Loucy (cell line): ENCODE results near the gene MRPL22.
"Not testable (repeated sequence)": the region's sequence is repeated elsewhere in the genome, so short reads cannot be mapped to it uniquely, and the experiment has no call there.

Experiments used
- H2AFZ ChIP-seq: fragments of 200-600 bp; sonication (generic); 2 replicates; pipeline ENCODE4 v1.6.0; 2016; ENCODE audit warnings: antibody characterized with exemption, mild to moderate bottlenecking, low read length, moderate library complexity
- H3F3A ChIP-seq: fragments of 200-600 bp; 2 replicates; pipeline ENCODE4 v1.6.0; 2016; ENCODE audit warnings: antibody characterized with exemption, low read depth, mild to moderate bottlenecking
- H3K27me3 ChIP-seq: fragments of 200-600 bp; sonication (generic); 2 replicates; pipeline ENCODE4 v1.6.1; 2014; ENCODE audit warnings: low read length, mild to moderate bottlenecking; ENCODE audit not compliant: insufficient read depth, poor library complexity, severe bottlenecking
- H3K36me3 ChIP-seq: fragments of 200-600 bp; sonication (generic); 2 replicates; pipeline ENCODE4 v1.6.1; 2016; ENCODE audit warnings: low read length; ENCODE audit not compliant: insufficient read depth
- H3K4me1 ChIP-seq: fragments of 200-600 bp; sonication (generic); 2 replicates; pipeline ENCODE4 v1.5.1; 2014; ENCODE audit warnings: low read length, mild to moderate bottlenecking; ENCODE audit not compliant: insufficient read depth, poor library complexity, severe bottlenecking
- H3K4me2 ChIP-seq: fragments of 200-600 bp; sonication (generic); 2 replicates; pipeline ENCODE4 v1.6.0; 2014; ENCODE audit warnings: antibody characterized with exemption, low read length, low read depth, mild to moderate bottlenecking; ENCODE audit not compliant: poor library complexity, severe bottlenecking
- H3K4me3 ChIP-seq: fragments of 200-600 bp; sonication (generic); 2 replicates; pipeline ENCODE4 v1.5.1; 2014; ENCODE audit warnings: low read length, mild to moderate bottlenecking, mixed read lengths; ENCODE audit not compliant: poor library complexity, severe bottlenecking
- H3K79me2 ChIP-seq: fragments of 200-600 bp; sonication (generic); 2 replicates; pipeline ENCODE4 v1.6.1; 2014; ENCODE audit warnings: low read length; ENCODE audit not compliant: insufficient read depth
- H3K9ac ChIP-seq: fragments of 200-600 bp; sonication (generic); 2 replicates; pipeline ENCODE4 v1.6.0; 2014; ENCODE audit warnings: mild to moderate bottlenecking, low read depth, low read length, moderate library complexity; ENCODE audit not compliant: poor library complexity, severe bottlenecking
- H3K9me2 ChIP-seq: fragments of 200-600 bp; sonication (generic); replicated peaks from 2 replicates; pipeline ENCODE4 v1.6.1; 2016; ENCODE audit warnings: low read depth, low read length, mixed read lengths
- H3K9me3 ChIP-seq: fragments of 200-600 bp; sonication (generic); 2 replicates; pipeline ENCODE4 v1.6.1; 2014; ENCODE audit warnings: mild to moderate bottlenecking, antibody characterized with exemption, low read length, low read depth; ENCODE audit not compliant: insufficient read depth
- H4K20me1 ChIP-seq: fragments of 200-600 bp; sonication (generic); 2 replicates; pipeline ENCODE4 v1.6.0; 2014; ENCODE audit warnings: antibody characterized with exemption, low read length, mild to moderate bottlenecking; ENCODE audit not compliant: insufficient read depth, poor library complexity, severe bottlenecking
- CTCF ChIP-seq: fragments of 200-600 bp; sonication (generic); conservative IDR thresholded peaks from 2 replicates; pipeline ENCODE4 v1.5.1; 2014; ENCODE audit warnings: mild to moderate bottlenecking, antibody characterized with exemption, low read length
- EZH2phosphoT487 ChIP-seq: fragments of 200-600 bp; IDR thresholded peaks from 2 replicates; pipeline ENCODE4 v1.6.1; 2018; ENCODE audit warnings: antibody characterized with exemption, mild to moderate bottlenecking, moderate library complexity, borderline replicate concordance

Gene MRPL22

GRCh38 chr5:154901913-154902312 lies 39.0 kb upstream of the MRPL22 start:
- H2AFZ ChIP-seq: no peak overlapping the region
- H3K4me2 ChIP-seq: no peak overlapping the region
- H3K4me3 ChIP-seq: no peak overlapping the region
- peaks cover 29% of the 10 kb centered on the region; the same call in 1 of the 2 replicates for H3K36me3 ChIP-seq
- H3K79me2 ChIP-seq: no peaks in the 10 kb centered on the region
- H4K20me1 ChIP-seq: no peaks in the 10 kb centered on the region
- no peaks in the 10 kb centered on the region for H3F3A ChIP-seq
- no peaks in the 10 kb centered on the region for H3K4me1 ChIP-seq
- TF ChIP-seq EZH2phosphoT487 (no peak), CTCF (no peak)
- no peaks in the 10 kb centered on the region for H3K9me3 ChIP-seq
- no peak overlapping the region for H3K9ac ChIP-seq
- no peaks in the 10 kb centered on the region for H3K9me2 ChIP-seq
- no peaks in the 10 kb centered on the region for H3K27me3 ChIP-seq

DNA sequence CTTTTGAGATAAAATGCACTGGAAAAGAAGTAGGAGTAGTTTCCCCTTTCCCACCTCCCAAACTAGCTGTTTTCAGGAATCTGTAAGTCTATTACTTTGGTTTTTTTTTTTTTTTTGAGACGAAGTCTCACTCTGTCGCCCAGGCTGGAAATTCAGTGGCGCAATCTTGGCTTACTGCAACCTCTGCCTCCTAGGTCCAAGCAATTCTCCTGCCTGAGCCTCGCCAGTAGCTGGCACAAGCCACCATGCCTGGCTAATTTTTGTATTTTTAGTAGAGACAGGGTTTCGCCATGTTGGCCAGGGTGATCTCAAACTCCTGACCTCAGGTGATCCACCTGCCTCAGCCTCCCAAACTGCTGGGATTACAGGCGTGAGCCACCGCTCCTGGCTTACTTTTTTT lies 35.3 kb upstream of the MRPL22 start:
- not testable (repeated sequence) for H3K4me1 ChIP-seq, H4K20me1 ChIP-seq, H2AFZ ChIP-seq, H3K27me3 ChIP-seq, H3K4me3 ChIP-seq, H3K9me3 ChIP-seq, H3K9me2 ChIP-seq, H3K9ac ChIP-seq, H3F3A ChIP-seq, H3K4me2 ChIP-seq, H3K79me2 ChIP-seq
- peaks cover 21% of the 10 kb centered on the region; the same call in 1 of the 2 replicates for H3K36me3 ChIP-seq

DNA sequence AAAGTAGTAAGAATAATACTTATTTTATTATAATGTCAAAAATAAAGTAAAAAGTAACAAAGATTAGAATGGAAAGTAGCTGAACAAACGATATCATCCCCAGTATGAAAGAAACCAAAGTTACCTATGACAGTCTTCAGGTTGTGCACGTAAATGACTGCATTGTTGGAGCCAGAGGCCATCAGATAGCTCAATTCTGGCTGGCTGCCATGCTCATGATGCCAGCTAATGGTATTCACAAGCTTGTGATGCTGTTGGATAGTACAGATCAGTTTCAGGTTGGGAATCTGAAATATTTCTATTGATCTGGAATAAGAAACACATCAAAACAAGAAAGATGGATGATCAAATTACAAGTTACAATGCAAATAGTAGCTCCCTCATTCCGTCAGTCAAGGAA lies 24.0 kb upstream of the MRPL22 start:
- TF ChIP-seq EZH2phosphoT487 (no peak), CTCF (no peak)

GRCh38 chr5:154917757-154918156 lies 23.1 kb upstream of the MRPL22 start:
- Histone ChIP-seq H3K79me2 (no peaks in the 10 kb centered on the region), H2AFZ (no peak overlapping the region), H3K9me3 (no peaks in the 10 kb centered on the region), H4K20me1 (no peaks in the 10 kb centered on the region), H3K36me3 (peaks cover 6% of the 10 kb centered on the region; the same call in 1 of the 2 replicates), H3K9ac (no peak overlapping the region), H3K4me2 (no peak overlapping the region), H3F3A (no peaks in the 10 kb centered on the region), H3K27me3 (no peaks in the 10 kb centered on the region), H3K4me3 (no peak overlapping the region), H3K4me1 (no peaks in the 10 kb centered on the region), H3K9me2 (no peaks in the 10 kb centered on the region)
- no peak for TF ChIP-seq CTCF
- no peak for TF ChIP-seq EZH2phosphoT487

More for the DNA sequence above, 24.0 kb upstream of the MRPL22 start:
- no peaks in the 10 kb centered on the region for H3K79me2 ChIP-seq
- no peak overlapping the region for H2AFZ ChIP-seq
- no peak overlapping the region for H3K4me3 ChIP-seq
- no peaks in the 10 kb centered on the region for H3K27me3 ChIP-seq
- no peak overlapping the region for H3K9ac ChIP-seq
- H3K9me2 ChIP-seq: no peaks in the 10 kb centered on the region
- H3K4me2 ChIP-seq: no peak overlapping the region
- no peaks in the 10 kb centered on the region for H3F3A ChIP-seq
- H3K9me3 ChIP-seq: no peaks in the 10 kb centered on the region
- H3K4me1 ChIP-seq: no peaks in the 10 kb centered on the region
- peaks cover 6% of the 10 kb centered on the region; the same call in 1 of the 2 replicates for H3K36me3 ChIP-seq
- H4K20me1 ChIP-seq: no peaks in the 10 kb centered on the region
